Prostate gland (tissue), 2 donors: ENCODE results near the gene TMPRSS11F. TPM values are rescaled to one million over a fixed set of nuclear protein-coding genes. Genes with fewer than 3 reads are reported as not detected.

ENCODE experiments used
- DNase-seq: peaks from one replicate; pipeline ENCODE4 v3.0.0-alpha.2; 2019; ENCODE audit warnings: low spot score
- H3K27ac ChIP-seq, 2 donors: fragments of 200-600 bp; sonication (generic); 2 replicates each; pipeline ENCODE4 v1.5.1; 2017 to 2019
- H3K27me3 ChIP-seq: fragments of 200-600 bp; sonication (generic); replicated peaks from 2 replicates; pipeline ENCODE4 v1.5.1; 2019; ENCODE audit not compliant: insufficient read depth
- H3K36me3 ChIP-seq, 2 donors: fragments of 200-600 bp; sonication (generic); 1 replicate in 1 of 2; 2 replicates in 1 of 2; pipeline versions ENCODE4 v1.5.1 to v1.8.1; 2017 to 2019
- H3K4me1 ChIP-seq: fragments of 200-600 bp; sonication (generic); replicated peaks from 2 replicates; pipeline ENCODE4 v1.5.1; 2019
- H3K4me3 ChIP-seq, 2 donors: fragments of 200-600 bp; sonication (generic); 2 replicates each; pipeline ENCODE4 v1.5.1; 2017 to 2019
- H3K9me3 ChIP-seq: fragments of 200-600 bp; sonication (generic); 2 replicates; pipeline ENCODE4 v1.5.1; 2017
- POLR2A ChIP-seq: fragments of 450-650 bp; IDR thresholded peaks from one replicate; pipeline ENCODE4 v1.6.1; 2016; ENCODE audit warnings: antibody characterized with exemption, mild to moderate bottlenecking
- POLR2AphosphoS5 ChIP-seq: sonication (generic); formaldehyde crosslinking; IDR thresholded peaks from one replicate; pipeline ENCODE4 v1.6.1; 2017; ENCODE audit warnings: antibody characterized with exemption
- WGBS: methylation state at CpG from one replicate; pipeline ENCODE4 v1.1.5; 2018; 5-methylcytosine and 5-hydroxymethylcytosine counted together
- intact Hi-C: fragments of 100-400 bp; cut with DNase I; formaldehyde crosslinking; loops from one replicate; pipeline ENCODE4 v1.14.2; 2022
- total RNA-seq, 2 donors: library from RNA; depleted of rRNA; stranded (reverse); fragments of >200 nt; gene quantifications; one replicate each; pipeline ENCODE4 v1.1.0, GENCODE V29; 2016
- TF ChIP-seq, protein P1 (sequence below), 4 experiments: fragments of 200-600 bp in 2 of 4; fragments of 450-650 bp in 2 of 4; sonication (generic) in 2 of 4; IDR thresholded peaks; 1 replicate in 3 of 4; 2 replicates in 1 of 4; pipeline ENCODE4 v1.5.1; 2016 to 2019; ENCODE audit warnings: antibody characterized with exemption in 4 of 4, mild to moderate bottlenecking in 2 of 4, moderate library complexity in 2 of 4

TMPRSS11F gene
- total RNA-seq, 2 donors from 2014 or later: 0.34 to 0.46 TPM

DNA sequence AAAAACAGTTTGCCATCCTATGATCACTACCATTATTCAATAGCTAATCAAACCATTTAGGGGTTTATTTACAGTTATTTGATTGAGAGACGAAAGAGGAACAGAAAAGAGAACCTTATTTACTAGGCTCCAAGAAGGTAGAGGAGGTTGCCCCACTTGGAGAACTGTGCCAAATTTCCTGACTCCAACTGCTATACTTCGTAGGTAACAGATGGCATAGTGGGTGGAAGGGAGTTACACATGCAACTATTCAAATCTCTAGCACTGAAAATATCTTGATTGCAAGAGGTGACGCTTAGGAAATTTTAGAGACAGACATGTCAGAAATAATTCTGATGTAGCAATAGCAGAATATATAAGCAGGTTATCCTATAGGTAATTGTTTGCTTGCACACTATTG is 38.0 kb upstream of the TMPRSS11F start:
- no peaks in the 10 kb centered on the region for H3K27me3 ChIP-seq
- TF ChIP-seq POLR2A (no peak), POLR2AphosphoS5 (no peak)
- TF ChIP-seq, protein P1, sequence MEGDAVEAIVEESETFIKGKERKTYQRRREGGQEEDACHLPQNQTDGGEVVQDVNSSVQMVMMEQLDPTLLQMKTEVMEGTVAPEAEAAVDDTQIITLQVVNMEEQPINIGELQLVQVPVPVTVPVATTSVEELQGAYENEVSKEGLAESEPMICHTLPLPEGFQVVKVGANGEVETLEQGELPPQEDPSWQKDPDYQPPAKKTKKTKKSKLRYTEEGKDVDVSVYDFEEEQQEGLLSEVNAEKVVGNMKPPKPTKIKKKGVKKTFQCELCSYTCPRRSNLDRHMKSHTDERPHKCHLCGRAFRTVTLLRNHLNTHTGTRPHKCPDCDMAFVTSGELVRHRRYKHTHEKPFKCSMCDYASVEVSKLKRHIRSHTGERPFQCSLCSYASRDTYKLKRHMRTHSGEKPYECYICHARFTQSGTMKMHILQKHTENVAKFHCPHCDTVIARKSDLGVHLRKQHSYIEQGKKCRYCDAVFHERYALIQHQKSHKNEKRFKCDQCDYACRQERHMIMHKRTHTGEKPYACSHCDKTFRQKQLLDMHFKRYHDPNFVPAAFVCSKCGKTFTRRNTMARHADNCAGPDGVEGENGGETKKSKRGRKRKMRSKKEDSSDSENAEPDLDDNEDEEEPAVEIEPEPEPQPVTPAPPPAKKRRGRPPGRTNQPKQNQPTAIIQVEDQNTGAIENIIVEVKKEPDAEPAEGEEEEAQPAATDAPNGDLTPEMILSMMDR (IDR thresholded peaks at IDR 0.05): no peak
- DNase-seq: no peak
- H3K36me3 ChIP-seq: no peaks in the 10 kb centered on the region
- intact Hi-C loops: no loop called here
- H3K4me1 ChIP-seq: no peaks in the 10 kb centered on the region
- WGBS: 89% methylated on average over 3 of the region's 3 CpGs
- no peaks in the 10 kb centered on the region for H3K9me3 ChIP-seq
- no peak overlapping the region for H3K27ac ChIP-seq
- no peak overlapping the region for H3K4me3 ChIP-seq

DNA sequence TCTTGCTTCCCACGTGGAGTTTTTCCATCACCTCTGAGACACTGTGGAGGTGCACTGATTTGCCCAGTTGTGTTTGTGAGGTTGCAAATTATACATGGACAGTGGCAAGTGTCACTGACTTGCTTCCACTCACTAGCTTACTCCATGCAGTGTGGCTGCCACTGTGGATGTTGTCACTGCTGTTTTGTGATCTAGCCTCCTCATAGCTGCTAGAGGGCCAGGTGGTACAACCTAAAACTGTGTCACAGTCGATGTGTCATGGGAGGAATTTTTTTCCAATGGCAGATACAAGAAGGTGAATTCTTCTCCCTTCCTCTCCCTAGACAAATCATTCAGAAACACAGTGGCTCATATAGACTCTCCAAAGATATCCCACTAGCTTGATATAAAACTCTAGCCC is 37.5 kb upstream of the TMPRSS11F start:
- Histone ChIP-seq H3K4me3 (no peak overlapping the region), H3K27me3 (no peaks in the 10 kb centered on the region), H3K27ac (no peak overlapping the region), H3K36me3 (no peaks in the 10 kb centered on the region), H3K9me3 (no peaks in the 10 kb centered on the region), H3K4me1 (no peaks in the 10 kb centered on the region)
- intact Hi-C loops: no loop called here
- TF ChIP-seq POLR2A (no peak), POLR2AphosphoS5 (no peak)
- TF ChIP-seq, protein P1 (IDR thresholded peaks at IDR 0.05): no peak
- DNase-seq: no peak
- WGBS: 50% methylated on average over 2 of the region's 2 CpGs

DNA sequence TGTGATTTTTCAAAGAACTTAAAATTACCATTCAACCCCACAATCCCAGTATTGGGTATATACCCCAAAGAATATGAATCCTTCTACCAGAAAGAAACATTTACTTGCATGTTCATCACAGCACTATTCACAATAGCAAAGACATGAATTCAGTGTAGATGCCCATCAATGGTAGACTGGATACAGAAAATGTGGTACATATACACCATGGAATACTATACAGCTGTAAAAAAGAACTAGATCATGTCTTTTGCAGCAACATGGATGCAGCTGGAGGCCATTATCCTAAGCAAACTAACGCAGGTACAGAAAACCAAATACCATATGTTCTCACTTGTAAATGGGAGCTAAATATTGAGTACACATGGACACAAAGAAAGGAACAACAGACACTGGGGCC is 34.1 kb upstream of the TMPRSS11F start:
- no peak overlapping the region for H3K27ac ChIP-seq
- WGBS: 95% methylated on average over 1 of the region's 1 CpG
- no peak overlapping the region for H3K4me3 ChIP-seq
- intact Hi-C loops: no loop called here
- H3K27me3 ChIP-seq: no peaks in the 10 kb centered on the region
- H3K4me1 ChIP-seq: no peaks in the 10 kb centered on the region
- H3K9me3 ChIP-seq: no peaks in the 10 kb centered on the region
- TF ChIP-seq, protein P1 (IDR thresholded peaks at IDR 0.05): no peak
- no peak for TF ChIP-seq POLR2A
- TF ChIP-seq POLR2AphosphoS5: no peak
- no peak for DNase-seq
- H3K36me3 ChIP-seq: no peaks in the 10 kb centered on the region

DNA sequence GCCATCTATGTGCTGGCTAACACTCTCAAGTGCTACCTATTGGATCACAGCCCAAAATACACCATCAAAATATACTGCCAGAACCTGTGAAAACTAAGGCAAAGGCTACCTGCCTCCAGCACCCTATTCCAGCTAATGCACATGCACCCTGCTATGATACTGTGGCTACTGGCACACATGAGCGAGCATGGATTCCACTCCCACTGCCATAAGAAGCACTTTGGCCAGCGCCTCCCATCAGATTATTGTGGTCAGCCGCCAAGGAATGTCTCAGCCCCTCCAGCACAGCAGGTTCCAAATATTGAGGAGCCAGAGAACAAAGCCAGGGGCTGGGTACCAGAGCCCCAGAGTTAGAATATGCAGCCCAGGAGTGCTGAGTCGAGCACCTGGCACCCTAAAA is 32.5 kb upstream of the TMPRSS11F start:
- 54% methylated on average over 4 of the region's 4 CpGs for WGBS
- DNase-seq: no peak
- Histone ChIP-seq H3K4me1 (no peaks in the 10 kb centered on the region), H3K36me3 (no peaks in the 10 kb centered on the region), H3K4me3 (no peak overlapping the region), H3K27me3 (no peaks in the 10 kb centered on the region), H3K27ac (no peak overlapping the region), H3K9me3 (no peaks in the 10 kb centered on the region)
- intact Hi-C loops: no loop called here
- TF ChIP-seq, protein P1 (IDR thresholded peaks at IDR 0.05): no peak
- TF ChIP-seq POLR2AphosphoS5: no peak
- TF ChIP-seq POLR2A: no peak

DNA sequence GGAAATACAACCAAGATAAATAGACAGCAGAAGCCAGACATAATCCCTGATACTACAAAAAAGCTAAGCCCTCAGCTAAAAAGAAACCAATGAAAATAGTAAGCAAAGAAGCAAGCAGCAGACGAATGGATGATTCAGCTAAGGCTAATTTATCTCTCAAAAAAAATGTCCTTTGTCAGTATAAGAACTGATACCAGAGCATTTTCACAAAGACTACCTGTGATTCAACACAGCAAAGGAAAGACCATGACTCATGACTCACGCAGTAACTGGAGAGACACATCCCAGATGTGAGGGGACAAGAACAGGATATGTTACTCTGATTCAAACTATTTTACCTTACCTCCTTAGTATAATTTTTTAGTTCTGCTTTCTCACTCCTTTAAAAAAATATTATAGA is 22.7 kb upstream of the TMPRSS11F start:
- TF ChIP-seq POLR2AphosphoS5 (no peak), POLR2A (no peak)
- TF ChIP-seq, protein P1 (IDR thresholded peaks at IDR 0.05): no peak
- no peaks in the 10 kb centered on the region for H3K27me3 ChIP-seq
- H3K4me3 ChIP-seq: no peak overlapping the region
- no peaks in the 10 kb centered on the region for H3K4me1 ChIP-seq
- DNase-seq: no peak
- H3K27ac ChIP-seq: no peak overlapping the region
- H3K9me3 ChIP-seq: no peaks in the 10 kb centered on the region
- intact Hi-C loops: no loop called here
- H3K36me3 ChIP-seq: no peaks in the 10 kb centered on the region
- WGBS: 36% methylated on average over 2 of the region's 2 CpGs
